Activated CD4-positive, alpha-beta T cell treated with anti-CD3 and anti-CD28 coated beads, Interleukin-2, amount 50 U/mL, for 48 hours (primary cell): ENCODE data around the gene ASIC3.

Source experiments
- DNase-seq, 2 experiments: peaks; one replicate each; pipeline ENCODE4 v3.0.0-alpha.2; 2020

The ASIC3 gene

DNA sequence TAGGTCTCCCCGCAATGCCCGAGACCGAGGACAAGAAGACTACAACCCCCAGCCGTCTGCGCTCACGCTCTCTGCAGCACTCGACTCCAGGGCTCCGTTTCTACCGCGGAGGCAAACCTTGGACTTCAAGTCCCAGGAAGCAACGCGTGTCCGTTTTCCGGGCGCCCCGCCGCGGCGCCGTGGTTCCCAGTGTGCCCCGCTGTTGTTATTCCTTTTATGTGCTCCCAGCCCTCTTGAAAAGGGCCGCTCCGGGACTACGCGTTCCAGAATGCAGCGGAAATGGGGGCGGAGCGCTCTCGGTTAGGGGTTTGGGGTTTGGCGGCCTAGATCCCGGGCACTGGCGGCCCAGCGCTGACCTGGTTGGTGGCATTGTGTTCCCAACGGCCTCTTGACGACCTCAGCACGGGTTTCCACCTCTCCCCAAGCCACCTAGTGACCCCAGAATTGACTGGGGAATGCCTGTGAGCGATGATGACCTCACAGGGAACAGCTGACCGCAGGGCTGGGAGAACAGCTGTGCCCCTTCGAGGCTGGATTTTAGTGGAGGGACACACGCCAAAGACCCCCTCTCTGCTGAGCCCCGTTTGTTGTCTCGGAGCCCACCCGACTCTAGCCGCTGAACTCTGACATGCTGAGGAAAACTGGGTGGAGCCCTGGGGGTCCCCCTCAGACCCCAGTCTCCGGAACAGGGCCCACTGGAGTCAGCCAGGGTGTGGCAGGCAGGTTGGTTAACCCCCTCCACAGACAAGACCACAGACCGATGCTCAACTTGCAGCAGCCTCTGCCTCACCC is 9.9 kb downstream of the ASIC3 start:
- peak; percentile 95 to 98 for DNase-seq

GRCh38 chr7:151058781-151059366 is 10.5 kb downstream of the ASIC3 start:
- DNase-seq, result peak; percentile 28 to 41

DNA sequence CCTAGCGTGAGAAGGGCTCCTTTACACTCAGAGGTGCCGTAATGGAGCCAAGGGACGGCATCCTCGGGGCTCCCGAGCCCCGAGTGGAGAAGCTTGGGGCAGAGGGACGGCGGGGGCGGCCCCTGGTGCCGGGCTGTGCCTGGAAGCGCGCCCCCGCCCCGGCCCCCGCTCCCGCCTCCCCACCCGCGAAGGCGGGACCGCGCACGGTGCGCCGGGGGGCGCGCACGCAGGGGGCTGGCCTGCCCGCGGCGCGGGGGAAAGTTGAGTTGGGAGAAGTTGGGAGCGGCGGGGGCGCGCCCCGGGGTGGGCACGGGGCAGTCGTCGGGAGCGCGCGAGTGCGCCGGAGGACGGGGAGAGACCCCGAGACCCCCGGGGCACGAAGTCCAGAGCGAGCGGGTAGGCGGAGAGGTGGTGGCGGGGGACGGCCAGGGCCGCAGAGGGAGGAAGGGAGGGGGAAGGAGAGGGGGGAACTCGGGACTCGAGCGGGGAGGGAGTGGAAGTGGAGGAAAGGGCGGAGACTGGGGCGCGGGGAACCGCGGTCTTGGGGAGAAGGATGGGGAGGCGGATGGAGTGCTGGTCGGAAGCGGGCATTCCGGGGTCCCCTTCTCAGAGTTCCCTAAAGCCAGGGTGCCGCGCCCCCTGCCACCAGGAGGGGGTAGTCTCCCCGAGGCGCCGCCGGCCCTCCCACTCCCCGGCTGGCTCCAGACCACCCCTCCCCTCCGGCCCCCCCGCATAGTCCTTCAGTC is 11.2 kb downstream of the ASIC3 start, which contains the start of gene SLC4A2:
Gene SLC4A2, plus strand, starts transcription at position 223 of the 746 bp plus-strand sequence. CDS start 2,399 bp downstream, outside the sequence.
- peak; percentile 73 to 78 for DNase-seq

GRCh38 chr7:151060113-151060415 is 11.7 kb downstream of the ASIC3 start:
- DNase-seq, result no peak

GRCh38 chr7:151060416-151061212 is 12.3 kb downstream of the ASIC3 start:
- DNase-seq, result peak in 1 of 2 experiments; percentile 34

DNA sequence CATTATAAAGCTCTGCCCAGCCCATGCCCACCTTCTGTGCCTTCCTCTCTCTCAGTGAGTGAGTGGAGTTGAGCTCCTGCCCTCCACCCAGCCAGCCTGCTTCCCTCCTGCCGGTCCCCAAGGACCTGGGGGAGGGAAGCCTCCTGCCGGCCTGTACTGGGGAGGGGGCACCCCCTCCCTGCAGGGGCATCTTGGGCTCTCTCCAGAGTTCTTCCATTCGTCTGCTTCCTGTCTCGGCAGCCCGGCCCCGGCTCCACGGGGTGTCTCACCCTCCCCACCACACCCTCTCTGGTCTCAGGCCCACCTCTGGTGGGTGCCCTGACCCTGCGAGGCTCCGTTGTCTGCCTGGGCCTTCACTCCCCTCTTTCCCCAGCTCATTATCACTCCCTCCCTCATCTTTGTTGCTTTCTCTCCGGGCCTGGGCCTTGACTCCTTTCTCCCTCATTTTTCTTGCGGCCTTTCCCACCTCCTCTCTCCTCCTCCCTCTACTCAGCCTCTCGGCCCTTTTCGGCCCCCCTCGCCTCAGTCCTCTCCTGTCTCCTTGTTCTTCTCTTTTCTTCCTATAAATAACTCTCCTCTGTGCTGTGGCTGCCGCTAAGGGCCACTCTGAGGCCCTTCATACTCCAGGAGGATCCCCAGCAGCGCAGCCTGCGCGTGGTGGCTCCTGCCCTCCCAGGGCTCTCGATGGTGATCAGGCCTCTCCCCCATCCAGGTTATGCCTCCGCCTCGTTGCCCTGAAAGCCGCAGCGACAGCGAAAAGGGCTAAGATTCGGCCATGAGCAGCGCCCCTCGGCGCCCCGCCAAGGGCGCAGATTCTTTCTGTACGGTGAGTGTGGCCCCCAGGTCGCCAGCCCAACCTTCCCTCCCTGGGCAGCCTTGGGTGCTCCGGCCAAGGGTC is 13.1 kb downstream of the ASIC3 start:
- no peak for DNase-seq

DNA sequence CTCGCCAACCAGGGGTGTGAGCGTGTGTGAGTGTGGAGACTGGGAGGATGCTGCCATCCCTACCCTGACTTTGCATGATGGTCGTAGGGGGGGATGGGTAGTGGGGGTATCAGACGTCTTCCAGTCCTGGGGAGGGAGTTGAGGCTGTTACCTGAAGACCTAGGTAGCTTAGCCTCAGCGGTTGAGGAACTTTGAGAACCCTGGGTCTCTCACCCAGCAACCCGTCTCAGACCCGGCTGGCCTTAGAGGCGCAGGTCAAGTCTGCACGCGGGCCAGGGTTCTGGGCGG is 13.7 kb downstream of the ASIC3 start:
- no peak for DNase-seq

DNA sequence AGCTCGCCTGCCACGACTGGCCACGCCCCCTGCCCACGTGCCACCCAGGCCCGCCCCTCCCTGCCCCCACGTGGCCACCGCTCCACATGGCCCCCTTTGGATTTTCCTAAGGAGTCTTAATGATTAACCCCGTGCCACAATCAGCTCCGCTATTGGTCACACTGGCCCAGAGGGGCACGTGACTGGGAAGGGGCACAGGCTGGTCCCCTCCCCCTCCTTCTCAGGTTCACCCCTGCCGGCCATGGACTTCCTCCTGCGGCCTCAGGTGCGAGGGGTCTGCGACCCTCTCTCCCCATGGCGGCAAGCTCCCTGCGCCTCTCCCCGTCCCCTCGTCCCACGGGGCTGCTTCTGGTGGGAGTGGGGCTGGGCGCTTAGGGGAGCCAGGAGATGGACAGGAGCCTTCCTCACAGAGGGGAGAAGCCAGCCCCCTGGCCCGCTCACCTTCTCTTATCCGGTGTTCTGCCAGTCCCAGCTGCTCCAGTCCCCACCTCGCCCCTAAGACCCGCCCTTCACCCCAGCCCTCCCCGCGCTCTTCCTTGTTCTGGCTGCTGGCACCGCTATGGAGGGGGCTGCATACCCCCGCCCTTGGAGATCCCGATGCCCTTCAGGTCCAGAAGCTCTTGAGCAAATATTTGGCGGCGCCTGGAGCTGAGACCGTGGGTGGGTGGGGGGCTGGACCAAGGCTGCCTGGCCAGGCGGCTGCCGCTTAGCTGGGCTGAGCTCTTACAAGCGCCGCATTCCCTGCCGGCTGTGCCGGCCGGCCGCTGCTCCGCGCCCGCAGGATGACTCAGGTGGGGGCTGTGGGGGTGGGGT is 14.3 kb downstream of the ASIC3 start:
- no peak for DNase-seq

DNA sequence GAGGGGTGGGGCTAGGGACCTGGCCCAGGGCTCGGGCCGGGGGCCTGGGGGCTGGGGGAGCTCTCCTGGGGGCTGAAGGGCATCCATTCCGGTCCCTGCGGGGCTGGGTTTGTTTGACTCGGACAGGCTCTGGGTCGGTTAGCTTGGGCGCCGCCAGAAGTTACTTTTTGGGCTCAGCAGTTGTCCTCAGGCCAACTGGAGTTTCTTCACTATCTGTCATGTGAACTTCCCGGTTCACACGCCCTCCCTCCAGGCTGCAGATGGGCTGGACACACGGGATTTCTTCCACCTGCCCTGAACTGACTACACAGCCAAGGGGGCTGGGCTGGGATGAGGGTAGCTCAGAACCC is 14.9 kb downstream of the ASIC3 start:
- DNase-seq, result no peak

DNA sequence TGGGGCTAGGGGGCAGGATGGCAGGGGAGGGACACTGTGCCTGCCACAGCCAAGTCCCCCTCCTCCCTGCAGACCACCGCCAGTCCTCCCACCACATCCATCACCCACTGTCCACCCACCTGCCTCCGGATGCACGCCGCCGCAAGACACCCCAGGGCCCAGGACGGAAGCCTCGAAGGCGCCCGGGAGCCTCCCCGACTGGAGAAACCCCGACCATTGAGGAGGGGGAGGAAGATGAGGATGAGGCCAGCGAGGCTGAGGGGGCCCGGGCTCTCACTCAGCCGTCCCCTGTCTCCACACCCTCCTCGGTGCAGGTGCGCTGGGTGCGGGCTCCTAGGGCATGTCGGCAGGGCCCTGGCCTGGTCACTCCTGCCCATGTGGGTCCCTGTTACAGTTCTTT is 16.1 kb downstream of the ASIC3 start:
- no peak for DNase-seq

- DNase-seq, result no peak
These were observed 16.7 kb downstream of the ASIC3 start for GRCh38 chr7:151064993-151065392.

GRCh38 chr7:151065516-151065915 is 17.2 kb downstream of the ASIC3 start:
- no peak for DNase-seq

- DNase-seq, result no peak
These were observed 18.1 kb downstream of the ASIC3 start for GRCh38 chr7:151066273-151066974.

DNA sequence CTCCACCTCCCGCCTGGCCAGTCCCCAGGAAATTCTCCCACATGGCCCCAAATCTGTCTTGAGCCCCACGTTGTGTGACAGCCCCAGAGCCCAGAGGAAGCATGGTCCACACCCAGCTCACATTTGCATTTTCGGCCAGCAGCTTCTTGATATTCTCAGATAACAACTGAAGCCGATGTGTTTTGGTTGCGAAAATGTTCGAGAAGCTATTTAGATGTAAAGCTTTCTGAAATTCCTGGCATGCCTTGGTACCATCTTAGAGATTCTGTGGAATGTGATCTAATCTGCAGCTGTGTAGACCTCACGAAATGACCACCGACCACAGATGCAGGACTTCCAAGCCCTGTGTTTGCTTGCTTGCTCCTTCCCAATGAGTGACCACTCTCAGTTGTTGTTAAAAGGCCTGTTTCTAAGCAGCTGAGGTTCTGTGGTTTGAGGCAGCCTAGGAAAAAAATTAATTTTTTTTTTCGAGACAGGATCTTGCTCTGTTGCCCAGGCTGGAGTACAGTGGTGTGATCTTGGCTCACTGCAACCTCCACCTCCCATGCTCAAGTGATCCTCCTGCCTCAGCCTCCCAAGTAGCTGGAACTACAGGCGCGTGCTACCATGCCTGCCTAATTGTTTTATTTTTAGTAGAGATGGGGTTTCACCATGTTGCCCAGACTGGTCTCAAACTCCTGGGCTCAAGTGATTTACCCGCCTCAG is 19.9 kb downstream of the ASIC3 start:
- DNase-seq, result no peak

GRCh38 chr7:151069841-151070573 is 21.7 kb downstream of the ASIC3 start:
- no peak for DNase-seq

- no peak for DNase-seq
These were observed 22.2 kb downstream of the ASIC3 start for GRCh38 chr7:151070574-151070960.

DNA sequence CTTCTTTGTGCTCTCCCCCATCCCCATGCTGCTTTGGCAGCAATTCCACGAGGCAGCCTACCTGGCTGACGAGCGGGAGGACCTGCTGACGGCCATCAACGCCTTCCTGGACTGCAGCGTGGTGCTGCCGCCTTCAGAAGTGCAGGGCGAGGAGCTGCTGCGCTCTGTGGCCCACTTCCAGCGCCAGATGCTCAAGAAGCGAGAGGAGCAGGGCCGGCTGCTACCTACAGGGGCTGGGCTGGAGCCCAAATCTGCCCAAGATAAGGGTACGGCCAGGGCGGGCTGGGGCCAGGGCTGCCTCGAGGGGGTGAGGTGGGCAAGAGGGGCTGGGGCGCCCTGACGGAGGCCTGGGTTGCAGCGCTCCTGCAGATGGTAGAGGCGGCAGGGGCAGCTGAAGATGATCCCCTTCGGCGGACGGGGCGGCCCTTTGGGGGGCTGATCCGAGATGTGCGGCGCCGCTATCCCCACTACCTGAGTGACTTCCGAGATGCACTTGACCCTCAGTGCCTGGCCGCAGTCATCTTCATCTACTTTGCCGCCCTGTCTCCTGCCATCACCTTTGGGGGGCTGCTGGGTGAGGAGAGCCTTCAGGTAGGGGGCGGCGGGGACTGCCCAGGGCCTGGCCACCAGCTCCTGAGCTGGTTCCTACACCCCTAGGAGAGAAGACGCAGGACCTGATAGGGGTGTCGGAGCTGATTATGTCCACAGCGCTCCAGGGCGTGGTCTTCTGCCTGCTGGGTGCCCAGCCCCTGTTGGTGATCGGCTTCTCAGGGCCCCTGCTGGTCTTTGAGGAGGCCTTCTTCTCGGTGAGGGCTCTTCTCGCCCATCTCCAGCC is 22.9 kb downstream of the ASIC3 start:
- no peak for DNase-seq

DNA sequence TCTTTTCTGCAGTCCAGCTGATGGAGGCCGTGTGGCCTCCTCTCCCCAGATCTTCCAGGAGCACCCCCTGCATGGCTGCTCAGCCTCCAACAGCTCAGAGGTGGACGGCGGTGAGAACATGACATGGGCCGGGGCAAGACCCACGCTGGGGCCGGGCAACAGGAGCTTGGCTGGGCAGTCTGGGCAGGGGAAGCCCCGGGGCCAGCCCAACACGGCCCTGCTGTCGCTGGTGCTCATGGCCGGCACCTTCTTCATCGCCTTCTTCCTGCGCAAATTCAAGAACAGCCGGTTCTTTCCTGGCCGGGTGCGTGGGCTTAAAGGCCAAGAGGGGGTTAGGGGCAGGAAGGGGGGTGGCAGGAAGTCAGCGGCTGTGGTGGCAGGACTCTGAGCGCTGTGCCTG is 25.7 kb downstream of the ASIC3 start:
- no peak for DNase-seq
